Astrocyte (in vitro differentiated cells and primary cell): ENCODE data around the gene PEX10.

Experiments
- EZH2 ChIP-seq: IDR thresholded peaks from 2 replicates; pipeline ENCODE4 v1.6.1; 2012; ENCODE audit warnings: mild to moderate bottlenecking, low read length, inconsistent platforms; ENCODE audit not compliant: insufficient read depth
- TF ChIP-seq, protein P1 (sequence below): IDR thresholded peaks from 2 replicates; pipeline ENCODE4 v1.5.1; 2011; ENCODE audit warnings: low read depth, mild to moderate bottlenecking, inconsistent platforms, low read length, moderate library complexity; ENCODE audit not compliant: insufficient read depth

DNA sequence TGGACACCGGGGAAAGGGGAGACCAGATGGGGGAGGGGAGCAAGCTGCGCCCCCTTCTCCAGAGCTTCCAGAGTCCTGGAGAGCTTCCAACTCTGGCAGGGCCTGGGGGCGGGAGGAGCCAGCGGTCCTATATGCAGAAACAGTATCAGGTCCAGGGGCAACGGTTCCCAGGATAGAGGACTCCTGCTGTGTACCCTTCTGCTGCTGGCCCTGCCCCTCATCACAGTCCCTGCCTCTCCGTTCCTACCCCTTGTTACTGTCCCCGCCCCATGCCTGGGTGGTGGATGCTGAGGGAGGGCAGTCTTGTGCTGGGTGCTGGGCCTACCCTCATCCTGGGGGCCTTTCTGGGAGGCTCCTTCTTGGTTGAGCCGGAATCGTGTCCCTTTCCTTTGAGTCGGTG lies 19.2 kb upstream of the PEX10 start:
- TF ChIP-seq, protein P1, sequence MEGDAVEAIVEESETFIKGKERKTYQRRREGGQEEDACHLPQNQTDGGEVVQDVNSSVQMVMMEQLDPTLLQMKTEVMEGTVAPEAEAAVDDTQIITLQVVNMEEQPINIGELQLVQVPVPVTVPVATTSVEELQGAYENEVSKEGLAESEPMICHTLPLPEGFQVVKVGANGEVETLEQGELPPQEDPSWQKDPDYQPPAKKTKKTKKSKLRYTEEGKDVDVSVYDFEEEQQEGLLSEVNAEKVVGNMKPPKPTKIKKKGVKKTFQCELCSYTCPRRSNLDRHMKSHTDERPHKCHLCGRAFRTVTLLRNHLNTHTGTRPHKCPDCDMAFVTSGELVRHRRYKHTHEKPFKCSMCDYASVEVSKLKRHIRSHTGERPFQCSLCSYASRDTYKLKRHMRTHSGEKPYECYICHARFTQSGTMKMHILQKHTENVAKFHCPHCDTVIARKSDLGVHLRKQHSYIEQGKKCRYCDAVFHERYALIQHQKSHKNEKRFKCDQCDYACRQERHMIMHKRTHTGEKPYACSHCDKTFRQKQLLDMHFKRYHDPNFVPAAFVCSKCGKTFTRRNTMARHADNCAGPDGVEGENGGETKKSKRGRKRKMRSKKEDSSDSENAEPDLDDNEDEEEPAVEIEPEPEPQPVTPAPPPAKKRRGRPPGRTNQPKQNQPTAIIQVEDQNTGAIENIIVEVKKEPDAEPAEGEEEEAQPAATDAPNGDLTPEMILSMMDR: no peak
- no peak for TF ChIP-seq EZH2
